ENCODE measurements around the gene DCXR. TPM values are rescaled to one million over a fixed set of nuclear protein-coding genes. Genes with fewer than 3 reads are reported as not detected.

Gene DCXR
- total RNA-seq, 1 experiment from 2014 or later, result 306 TPM

DNA sequence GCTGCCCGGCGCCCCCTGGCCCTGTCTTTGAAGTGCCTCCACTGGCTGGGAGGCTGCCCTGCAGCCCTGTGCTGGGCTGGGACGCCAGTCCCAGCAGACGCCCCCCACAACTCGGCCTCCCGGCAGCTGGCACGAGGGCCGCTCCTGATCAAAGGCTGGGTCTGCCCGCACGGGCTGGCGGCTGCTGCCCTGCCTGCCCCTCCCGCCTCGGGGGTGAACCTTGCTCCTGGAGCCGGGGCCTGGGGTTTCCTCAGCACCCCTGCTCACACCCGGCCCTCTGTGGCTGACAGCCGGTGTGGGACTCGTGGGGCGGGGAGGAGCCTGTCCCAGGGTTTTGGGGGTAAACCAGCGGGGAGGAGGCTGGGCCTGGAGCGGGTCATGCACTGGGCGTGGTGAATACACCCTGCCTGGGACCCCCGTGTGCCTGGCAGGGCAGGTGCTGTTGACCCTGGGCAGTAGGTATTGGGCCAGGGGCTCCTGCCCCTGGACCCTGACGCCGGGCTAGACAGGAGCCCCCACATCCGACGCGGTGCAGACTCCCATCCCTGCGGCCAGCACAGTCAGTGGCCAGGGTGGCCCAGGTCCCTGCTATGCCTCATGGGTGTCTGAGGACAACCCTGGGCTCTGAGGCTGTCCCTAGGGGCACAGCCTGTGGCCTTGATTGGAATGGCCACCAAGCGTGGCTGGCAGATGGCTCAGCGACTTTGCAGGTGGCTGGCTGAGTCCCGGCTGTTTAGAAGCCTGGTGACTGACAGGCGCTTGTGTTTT, 36.5 kb downstream of the DCXR start:
- Histone ChIP-seq H4K20me1 (ENCODE audit: insufficient read depth) (no peaks in the 10 kb centered on the region), H3K79me2 (ENCODE audit: insufficient read depth, low read length) (no peaks in the 10 kb centered on the region), H3K36me3 (ENCODE audit: control insufficient read depth in 1 of 2, insufficient read depth in 2 of 2, low read length in 2 of 2) (no peaks in the 10 kb centered on the region; a peak in 1 of 4 replicates), H3K9me2 (ENCODE audit: insufficient read depth) (no peaks in the 10 kb centered on the region), H3K9me3 (ENCODE audit: control insufficient read depth in 1 of 2, insufficient read depth in 1 of 2, low read depth in 1 of 2, low read length in 2 of 2) (no peaks in the 10 kb centered on the region), H3K27ac (ENCODE audit: low read depth, low read length) (peak overlapping the region; percentile 21; the same call in 1 of the 2 replicates), H3K9ac (ENCODE audit: low read length) (no peak overlapping the region), H3K4me3 (replicated peaks in 1 of 2; ENCODE audit: low read depth in 1 of 2, low read length in 2 of 2) (no peak overlapping the region), H3K4me1 (ENCODE audit: control insufficient read depth in 1 of 2, insufficient read depth in 2 of 2, low read length in 2 of 2) (peaks cover 44 to 60% of the 10 kb centered on the region in 2 experiments), H2AFZ (ENCODE audit: low read depth, low read length, poor library complexity, severe bottlenecking) (no peak overlapping the region), H3K27me3 (ENCODE audit: insufficient read depth, low read length) (no peaks in the 10 kb centered on the region), H3K4me2 (ENCODE audit: low read length) (no peak overlapping the region)
- no TSS peak for BruUV-seq (replicated peaks)
- ChIA-PET CTCF (interaction anchor here (1.2 kb wide), 1 partner anchor 37 kb away, joined by 3 read pairs; the partner anchor contains the start of gene DCXR), RAD21 (ENCODE audit: low non-redundant PET in 1 of 2, low total read pairs in 2 of 2, uncharacterized antibody in 2 of 2, unreplicated experiment in 2 of 2) (no interaction called here), POLR2A (no interaction called here)
- DNase-seq (ENCODE audit: low read depth, low spot score), result no peak
- TF ChIP-seq ZFX (IDR thresholded peaks at IDR 0.05) (no peak), TCF7L2 (IDR thresholded peaks at IDR 0.05; ENCODE audit: borderline replicate concordance, extremely low read depth, insufficient read depth, insufficient read length) (peak; percentile 54)
- intact Hi-C loops (cut with micrococcal nuclease), result no loop called here
- ATAC-seq, result no peak

DNA sequence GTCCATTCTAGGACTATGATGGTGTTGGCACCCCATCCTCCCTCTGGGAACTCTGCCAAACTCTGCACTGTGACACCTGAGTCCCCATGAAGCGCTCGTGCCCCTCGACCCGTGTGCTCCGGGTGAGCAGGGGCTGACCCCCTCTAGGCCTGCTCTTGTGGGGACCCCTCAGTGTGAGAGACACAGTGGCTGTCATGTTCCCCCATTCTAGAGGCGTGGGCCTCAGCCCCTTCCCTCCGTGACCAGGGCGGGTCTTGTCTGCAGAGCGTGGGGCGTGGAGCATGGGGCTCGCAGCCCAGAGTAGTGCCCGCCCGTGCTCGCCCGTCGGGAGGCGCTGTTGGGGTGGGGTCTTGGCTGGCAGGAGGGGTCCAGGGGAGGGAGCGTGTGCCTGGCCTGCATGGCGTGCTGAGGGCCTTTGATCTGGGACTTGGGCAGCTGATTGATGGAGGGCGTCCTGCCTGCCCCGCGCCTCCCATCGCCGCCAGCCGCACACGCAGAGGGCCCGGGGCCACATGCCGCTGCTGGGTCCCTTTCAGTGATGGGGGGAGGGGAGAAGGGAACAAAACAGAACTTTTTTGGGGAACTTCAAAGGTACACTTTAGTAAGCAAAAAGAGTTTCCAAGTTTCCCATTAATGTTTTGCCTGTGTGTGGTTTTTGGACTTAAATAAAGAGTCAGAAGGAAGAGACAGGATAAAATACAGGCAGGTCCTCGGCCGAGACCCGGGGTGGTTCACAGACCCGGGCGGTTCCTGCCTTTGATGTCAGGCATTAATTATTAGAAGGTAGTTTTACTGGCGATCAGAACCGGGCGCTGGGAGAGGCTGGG, 37.3 kb downstream of the DCXR start:
- Histone ChIP-seq H3K9me2 (ENCODE audit: insufficient read depth) (no peaks in the 10 kb centered on the region), H3K79me2 (ENCODE audit: insufficient read depth, low read length) (no peaks in the 10 kb centered on the region), H3K27ac (ENCODE audit: low read depth, low read length) (no peak overlapping the region), H3K4me3 (replicated peaks in 1 of 2; ENCODE audit: low read depth in 1 of 2, low read length in 2 of 2) (no peak overlapping the region), H3K4me2 (ENCODE audit: low read length) (no peak overlapping the region), H4K20me1 (ENCODE audit: insufficient read depth) (no peaks in the 10 kb centered on the region), H3K27me3 (ENCODE audit: insufficient read depth, low read length) (no peaks in the 10 kb centered on the region), H3K4me1 (ENCODE audit: control insufficient read depth in 1 of 2, insufficient read depth in 2 of 2, low read length in 2 of 2) (peaks cover 44 to 55% of the 10 kb centered on the region in 2 experiments), H3K9me3 (ENCODE audit: control insufficient read depth in 1 of 2, insufficient read depth in 1 of 2, low read depth in 1 of 2, low read length in 2 of 2) (no peaks in the 10 kb centered on the region), H3K36me3 (ENCODE audit: control insufficient read depth in 1 of 2, insufficient read depth in 2 of 2, low read length in 2 of 2) (no peaks in the 10 kb centered on the region; a peak in 1 of 4 replicates), H3K9ac (ENCODE audit: low read length) (no peak overlapping the region; the same call in 1 of the 2 replicates), H2AFZ (ENCODE audit: low read depth, low read length, poor library complexity, severe bottlenecking) (no peak overlapping the region)
- no peak for DNase-seq (ENCODE audit: low read depth, low spot score)
- BruUV-seq (replicated peaks), result no TSS peak
- POLR2A ChIA-PET, result no interaction called here
- ATAC-seq, result no peak
- intact Hi-C loops (cut with micrococcal nuclease), result no loop called here
- RAD21 ChIA-PET (ENCODE audit: low non-redundant PET in 1 of 2, low total read pairs in 2 of 2, uncharacterized antibody in 2 of 2, unreplicated experiment in 2 of 2), result no interaction called here
- CTCF ChIA-PET, result no interaction called here
- TF ChIP-seq SRF (IDR thresholded peaks at IDR 0.05; ENCODE audit: low read depth) (no peak), FOSL1 (IDR thresholded peaks at IDR 0.05; ENCODE audit: low read depth) (no peak), EZH2 (IDR thresholded peaks at IDR 0.05) (no peak), ELF1 (IDR thresholded peaks at IDR 0.05; ENCODE audit: borderline replicate concordance, low read depth) (no peak), EZH2phosphoT487 (IDR thresholded peaks at IDR 0.05; ENCODE audit: borderline replicate concordance) (no peak), ZFX (IDR thresholded peaks at IDR 0.05) (no peak), RAD21 (IDR thresholded peaks at IDR 0.05; ENCODE audit: low read depth) (no peak), POLR2A (IDR thresholded peaks at IDR 0.05; ENCODE audit: borderline replicate concordance, extremely low read depth, insufficient read depth, insufficient read length) (no peak), TCF7L2 (IDR thresholded peaks at IDR 0.05; ENCODE audit: borderline replicate concordance, extremely low read depth, insufficient read depth, insufficient read length) (no peak)
- TF ChIP-seq, protein P1, sequence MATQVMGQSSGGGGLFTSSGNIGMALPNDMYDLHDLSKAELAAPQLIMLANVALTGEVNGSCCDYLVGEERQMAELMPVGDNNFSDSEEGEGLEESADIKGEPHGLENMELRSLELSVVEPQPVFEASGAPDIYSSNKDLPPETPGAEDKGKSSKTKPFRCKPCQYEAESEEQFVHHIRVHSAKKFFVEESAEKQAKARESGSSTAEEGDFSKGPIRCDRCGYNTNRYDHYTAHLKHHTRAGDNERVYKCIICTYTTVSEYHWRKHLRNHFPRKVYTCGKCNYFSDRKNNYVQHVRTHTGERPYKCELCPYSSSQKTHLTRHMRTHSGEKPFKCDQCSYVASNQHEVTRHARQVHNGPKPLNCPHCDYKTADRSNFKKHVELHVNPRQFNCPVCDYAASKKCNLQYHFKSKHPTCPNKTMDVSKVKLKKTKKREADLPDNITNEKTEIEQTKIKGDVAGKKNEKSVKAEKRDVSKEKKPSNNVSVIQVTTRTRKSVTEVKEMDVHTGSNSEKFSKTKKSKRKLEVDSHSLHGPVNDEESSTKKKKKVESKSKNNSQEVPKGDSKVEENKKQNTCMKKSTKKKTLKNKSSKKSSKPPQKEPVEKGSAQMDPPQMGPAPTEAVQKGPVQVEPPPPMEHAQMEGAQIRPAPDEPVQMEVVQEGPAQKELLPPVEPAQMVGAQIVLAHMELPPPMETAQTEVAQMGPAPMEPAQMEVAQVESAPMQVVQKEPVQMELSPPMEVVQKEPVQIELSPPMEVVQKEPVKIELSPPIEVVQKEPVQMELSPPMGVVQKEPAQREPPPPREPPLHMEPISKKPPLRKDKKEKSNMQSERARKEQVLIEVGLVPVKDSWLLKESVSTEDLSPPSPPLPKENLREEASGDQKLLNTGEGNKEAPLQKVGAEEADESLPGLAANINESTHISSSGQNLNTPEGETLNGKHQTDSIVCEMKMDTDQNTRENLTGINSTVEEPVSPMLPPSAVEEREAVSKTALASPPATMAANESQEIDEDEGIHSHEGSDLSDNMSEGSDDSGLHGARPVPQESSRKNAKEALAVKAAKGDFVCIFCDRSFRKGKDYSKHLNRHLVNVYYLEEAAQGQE (IDR thresholded peaks at IDR 0.05; ENCODE audit: low read depth), result no peak
- TF ChIP-seq, protein P2, sequence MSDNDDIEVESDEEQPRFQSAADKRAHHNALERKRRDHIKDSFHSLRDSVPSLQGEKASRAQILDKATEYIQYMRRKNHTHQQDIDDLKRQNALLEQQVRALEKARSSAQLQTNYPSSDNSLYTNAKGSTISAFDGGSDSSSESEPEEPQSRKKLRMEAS (IDR thresholded peaks at IDR 0.05), result no peak
- TF ChIP-seq, protein P3, sequence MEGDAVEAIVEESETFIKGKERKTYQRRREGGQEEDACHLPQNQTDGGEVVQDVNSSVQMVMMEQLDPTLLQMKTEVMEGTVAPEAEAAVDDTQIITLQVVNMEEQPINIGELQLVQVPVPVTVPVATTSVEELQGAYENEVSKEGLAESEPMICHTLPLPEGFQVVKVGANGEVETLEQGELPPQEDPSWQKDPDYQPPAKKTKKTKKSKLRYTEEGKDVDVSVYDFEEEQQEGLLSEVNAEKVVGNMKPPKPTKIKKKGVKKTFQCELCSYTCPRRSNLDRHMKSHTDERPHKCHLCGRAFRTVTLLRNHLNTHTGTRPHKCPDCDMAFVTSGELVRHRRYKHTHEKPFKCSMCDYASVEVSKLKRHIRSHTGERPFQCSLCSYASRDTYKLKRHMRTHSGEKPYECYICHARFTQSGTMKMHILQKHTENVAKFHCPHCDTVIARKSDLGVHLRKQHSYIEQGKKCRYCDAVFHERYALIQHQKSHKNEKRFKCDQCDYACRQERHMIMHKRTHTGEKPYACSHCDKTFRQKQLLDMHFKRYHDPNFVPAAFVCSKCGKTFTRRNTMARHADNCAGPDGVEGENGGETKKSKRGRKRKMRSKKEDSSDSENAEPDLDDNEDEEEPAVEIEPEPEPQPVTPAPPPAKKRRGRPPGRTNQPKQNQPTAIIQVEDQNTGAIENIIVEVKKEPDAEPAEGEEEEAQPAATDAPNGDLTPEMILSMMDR (IDR thresholded peaks at IDR 0.05 in 2 of 3, conservative IDR thresholded peaks at IDR 0.05 in 1 of 3; ENCODE audit: borderline replicate concordance in 1 of 3, insufficient read depth in 1 of 3, low read depth in 2 of 3, low read length in 2 of 3), result no peak
